Measurements from ENCODE around the gene ETF1.

ETF1 gene

GRCh38 chr5:138457531-138458275, 85.3 kb downstream of the ETF1 start:
- H2AFZ ChIP-seq (ENCODE audit: low read length) = no peak overlapping the region
- H3K9ac ChIP-seq (ENCODE audit: low read depth, low read length, poor library complexity, severe bottlenecking) = peak overlapping the region; percentile 50
- TF ChIP-seq, protein P1, sequence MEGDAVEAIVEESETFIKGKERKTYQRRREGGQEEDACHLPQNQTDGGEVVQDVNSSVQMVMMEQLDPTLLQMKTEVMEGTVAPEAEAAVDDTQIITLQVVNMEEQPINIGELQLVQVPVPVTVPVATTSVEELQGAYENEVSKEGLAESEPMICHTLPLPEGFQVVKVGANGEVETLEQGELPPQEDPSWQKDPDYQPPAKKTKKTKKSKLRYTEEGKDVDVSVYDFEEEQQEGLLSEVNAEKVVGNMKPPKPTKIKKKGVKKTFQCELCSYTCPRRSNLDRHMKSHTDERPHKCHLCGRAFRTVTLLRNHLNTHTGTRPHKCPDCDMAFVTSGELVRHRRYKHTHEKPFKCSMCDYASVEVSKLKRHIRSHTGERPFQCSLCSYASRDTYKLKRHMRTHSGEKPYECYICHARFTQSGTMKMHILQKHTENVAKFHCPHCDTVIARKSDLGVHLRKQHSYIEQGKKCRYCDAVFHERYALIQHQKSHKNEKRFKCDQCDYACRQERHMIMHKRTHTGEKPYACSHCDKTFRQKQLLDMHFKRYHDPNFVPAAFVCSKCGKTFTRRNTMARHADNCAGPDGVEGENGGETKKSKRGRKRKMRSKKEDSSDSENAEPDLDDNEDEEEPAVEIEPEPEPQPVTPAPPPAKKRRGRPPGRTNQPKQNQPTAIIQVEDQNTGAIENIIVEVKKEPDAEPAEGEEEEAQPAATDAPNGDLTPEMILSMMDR (conservative IDR thresholded peaks at IDR 0.05; ENCODE audit: low read length) = no peak
- TF ChIP-seq EZH2phosphoT487 (IDR thresholded peaks at IDR 0.05; ENCODE audit: borderline replicate concordance) = no peak
- no peaks in the 10 kb centered on the region for H3K27me3 ChIP-seq (ENCODE audit: insufficient read depth, low read length, poor library complexity, severe bottlenecking)
- no peak overlapping the region for H3K4me2 ChIP-seq (ENCODE audit: low read depth, low read length, poor library complexity, severe bottlenecking)
- no peaks in the 10 kb centered on the region for H3K79me2 ChIP-seq (ENCODE audit: insufficient read depth, low read length)
- no peaks in the 10 kb centered on the region for H3K9me3 ChIP-seq (ENCODE audit: insufficient read depth, low read depth, low read length)
- no peaks in the 10 kb centered on the region for H3K36me3 ChIP-seq (ENCODE audit: insufficient read depth, low read length)
- H3K4me3 ChIP-seq (ENCODE audit: low read length, poor library complexity, severe bottlenecking) = no peak overlapping the region
- H3K9me2 ChIP-seq (replicated peaks; ENCODE audit: low read depth, low read length) = no peaks in the 10 kb centered on the region
- no peaks in the 10 kb centered on the region for H4K20me1 ChIP-seq (ENCODE audit: insufficient read depth, low read length, poor library complexity, severe bottlenecking)
- H3F3A ChIP-seq (ENCODE audit: low read depth) = no peaks in the 10 kb centered on the region
- H3K4me1 ChIP-seq (ENCODE audit: insufficient read depth, low read length, poor library complexity, severe bottlenecking) = peaks cover 31% of the 10 kb centered on the region
